Measurements from ENCODE around the gene LASP1NB.

The LASP1NB gene

DNA sequence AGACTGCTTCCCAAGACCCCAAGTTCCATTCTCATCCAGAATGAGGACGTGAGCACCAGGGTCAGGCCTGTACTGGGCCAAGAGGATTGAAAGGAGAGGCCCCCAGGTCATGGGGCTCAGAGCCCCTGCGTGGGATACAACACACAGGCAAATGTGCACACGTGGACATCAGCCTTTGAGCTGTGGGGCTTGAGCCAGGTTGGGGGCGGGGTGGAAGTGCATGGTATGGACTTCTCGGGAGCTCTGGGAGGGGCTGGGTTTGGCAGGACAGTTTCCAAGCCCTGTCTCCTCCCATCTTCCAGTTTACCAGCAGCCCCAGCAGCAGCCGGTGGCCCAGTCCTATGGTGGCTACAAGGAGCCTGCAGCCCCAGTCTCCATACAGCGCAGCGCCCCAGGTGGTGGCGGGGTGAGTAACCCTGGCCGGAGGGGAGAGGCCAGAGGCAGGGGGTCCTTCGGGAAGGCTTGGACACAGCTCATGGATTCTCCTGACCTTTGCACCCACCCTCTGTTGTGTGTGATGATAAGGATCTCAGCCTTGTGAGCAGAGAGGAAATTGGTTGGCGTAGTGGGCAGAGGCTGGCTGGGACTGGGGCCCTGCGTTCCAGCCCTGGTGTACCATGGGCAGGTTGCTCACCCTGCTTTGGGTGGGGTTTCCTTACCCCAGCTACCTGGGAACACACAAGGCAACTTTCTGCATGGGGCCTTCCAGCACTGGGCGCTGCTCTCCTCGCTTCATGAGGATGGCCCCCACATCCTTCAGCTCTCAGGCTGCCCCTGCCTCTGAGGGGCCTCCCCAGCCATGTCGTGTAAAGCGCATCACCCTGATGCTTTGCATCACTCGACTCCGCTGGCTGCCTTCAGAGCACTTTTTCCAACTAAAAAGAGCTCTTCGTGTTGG is 10.4 kb upstream of the LASP1NB start (continued):
- TF ChIP-seq SSRP1 (CRISPR knock-in tag; IDR thresholded peaks at IDR 0.05), result no peak
- TF ChIP-seq ZNF296 (CRISPR knock-in tag; conservative IDR thresholded peaks at IDR 0.05), result no peak
- no peak for TF ChIP-seq ZFP37 (CRISPR knock-in tag; IDR thresholded peaks at IDR 0.05; ENCODE audit: borderline replicate concordance)
- TF ChIP-seq RFX5 (IDR thresholded peaks at IDR 0.05; ENCODE audit: low read depth, low read length), result no peak
- TF ChIP-seq RARG (CRISPR knock-in tag; IDR thresholded peaks at IDR 0.05; ENCODE audit: low read depth), result no peak
- TF ChIP-seq, protein P1, sequence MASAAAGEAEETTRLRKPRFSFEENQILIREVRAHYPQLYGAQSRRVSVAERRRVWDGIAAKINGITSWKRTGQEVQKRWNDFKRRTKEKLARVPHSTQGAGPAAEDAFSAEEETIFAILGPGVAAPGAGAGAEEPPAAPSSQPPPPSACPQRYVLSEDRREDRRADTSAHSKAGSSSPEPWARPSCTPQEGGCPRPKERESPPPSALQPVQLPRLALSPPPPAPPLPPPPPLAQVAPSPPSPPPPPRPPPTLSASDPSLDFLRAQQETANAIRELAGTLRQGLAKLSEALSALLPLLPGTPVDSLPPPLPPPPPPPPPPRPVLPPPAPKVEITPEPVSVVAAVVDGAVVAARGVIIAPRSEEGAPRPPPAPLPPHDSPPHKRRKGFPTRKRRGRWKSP (CRISPR knock-in tag; IDR thresholded peaks at IDR 0.05), result 0 out of 2 replicates have a peak, but pooled peaks have one; percentile 49
- TF ChIP-seq, protein P2, sequence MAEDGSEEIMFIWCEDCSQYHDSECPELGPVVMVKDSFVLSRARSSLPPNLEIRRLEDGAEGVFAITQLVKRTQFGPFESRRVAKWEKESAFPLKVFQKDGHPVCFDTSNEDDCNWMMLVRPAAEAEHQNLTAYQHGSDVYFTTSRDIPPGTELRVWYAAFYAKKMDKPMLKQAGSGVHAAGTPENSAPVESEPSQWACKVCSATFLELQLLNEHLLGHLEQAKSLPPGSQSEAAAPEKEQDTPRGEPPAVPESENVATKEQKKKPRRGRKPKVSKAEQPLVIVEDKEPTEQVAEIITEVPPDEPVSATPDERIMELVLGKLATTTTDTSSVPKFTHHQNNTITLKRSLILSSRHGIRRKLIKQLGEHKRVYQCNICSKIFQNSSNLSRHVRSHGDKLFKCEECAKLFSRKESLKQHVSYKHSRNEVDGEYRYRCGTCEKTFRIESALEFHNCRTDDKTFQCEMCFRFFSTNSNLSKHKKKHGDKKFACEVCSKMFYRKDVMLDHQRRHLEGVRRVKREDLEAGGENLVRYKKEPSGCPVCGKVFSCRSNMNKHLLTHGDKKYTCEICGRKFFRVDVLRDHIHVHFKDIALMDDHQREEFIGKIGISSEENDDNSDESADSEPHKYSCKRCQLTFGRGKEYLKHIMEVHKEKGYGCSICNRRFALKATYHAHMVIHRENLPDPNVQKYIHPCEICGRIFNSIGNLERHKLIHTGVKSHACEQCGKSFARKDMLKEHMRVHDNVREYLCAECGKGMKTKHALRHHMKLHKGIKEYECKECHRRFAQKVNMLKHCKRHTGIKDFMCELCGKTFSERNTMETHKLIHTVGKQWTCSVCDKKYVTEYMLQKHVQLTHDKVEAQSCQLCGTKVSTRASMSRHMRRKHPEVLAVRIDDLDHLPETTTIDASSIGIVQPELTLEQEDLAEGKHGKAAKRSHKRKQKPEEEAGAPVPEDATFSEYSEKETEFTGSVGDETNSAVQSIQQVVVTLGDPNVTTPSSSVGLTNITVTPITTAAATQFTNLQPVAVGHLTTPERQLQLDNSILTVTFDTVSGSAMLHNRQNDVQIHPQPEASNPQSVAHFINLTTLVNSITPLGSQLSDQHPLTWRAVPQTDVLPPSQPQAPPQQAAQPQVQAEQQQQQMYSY (CRISPR knock-in tag; IDR thresholded peaks at IDR 0.05), result no peak
- TF ChIP-seq ZNF660 (CRISPR knock-in tag; IDR thresholded peaks at IDR 0.05; ENCODE audit: borderline replicate concordance, low read depth), result no peak
- 0 out of 2 replicates have a peak, but pooled peaks have one; percentile 15 for TF ChIP-seq ZNF431 (CRISPR knock-in tag; IDR thresholded peaks at IDR 0.05; ENCODE audit: borderline replicate concordance, low read depth)
- TF ChIP-seq SMC3 (IDR thresholded peaks at IDR 0.05; ENCODE audit: low read length), result peak; percentile 2; the same call in 1 of the 2 replicates
- TF ChIP-seq, protein P3, sequence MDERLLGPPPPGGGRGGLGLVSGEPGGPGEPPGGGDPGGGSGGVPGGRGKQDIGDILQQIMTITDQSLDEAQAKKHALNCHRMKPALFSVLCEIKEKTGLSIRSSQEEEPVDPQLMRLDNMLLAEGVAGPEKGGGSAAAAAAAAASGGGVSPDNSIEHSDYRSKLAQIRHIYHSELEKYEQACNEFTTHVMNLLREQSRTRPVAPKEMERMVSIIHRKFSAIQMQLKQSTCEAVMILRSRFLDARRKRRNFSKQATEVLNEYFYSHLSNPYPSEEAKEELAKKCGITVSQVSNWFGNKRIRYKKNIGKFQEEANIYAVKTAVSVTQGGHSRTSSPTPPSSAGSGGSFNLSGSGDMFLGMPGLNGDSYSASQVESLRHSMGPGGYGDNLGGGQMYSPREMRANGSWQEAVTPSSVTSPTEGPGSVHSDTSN (CRISPR knock-in tag; IDR thresholded peaks at IDR 0.05), result no peak
- TF ChIP-seq, protein P4, sequence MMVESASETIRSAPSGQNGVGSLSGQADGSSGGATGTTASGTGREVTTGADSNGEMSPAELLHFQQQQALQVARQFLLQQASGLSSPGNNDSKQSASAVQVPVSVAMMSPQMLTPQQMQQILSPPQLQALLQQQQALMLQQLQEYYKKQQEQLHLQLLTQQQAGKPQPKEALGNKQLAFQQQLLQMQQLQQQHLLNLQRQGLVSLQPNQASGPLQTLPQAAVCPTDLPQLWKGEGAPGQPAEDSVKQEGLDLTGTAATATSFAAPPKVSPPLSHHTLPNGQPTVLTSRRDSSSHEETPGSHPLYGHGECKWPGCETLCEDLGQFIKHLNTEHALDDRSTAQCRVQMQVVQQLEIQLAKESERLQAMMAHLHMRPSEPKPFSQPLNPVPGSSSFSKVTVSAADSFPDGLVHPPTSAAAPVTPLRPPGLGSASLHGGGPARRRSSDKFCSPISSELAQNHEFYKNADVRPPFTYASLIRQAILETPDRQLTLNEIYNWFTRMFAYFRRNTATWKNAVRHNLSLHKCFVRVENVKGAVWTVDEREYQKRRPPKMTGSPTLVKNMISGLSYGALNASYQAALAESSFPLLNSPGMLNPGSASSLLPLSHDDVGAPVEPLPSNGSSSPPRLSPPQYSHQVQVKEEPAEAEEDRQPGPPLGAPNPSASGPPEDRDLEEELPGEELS (CRISPR knock-in tag; IDR thresholded peaks at IDR 0.05), result peak; percentile 71
- TF ChIP-seq MTF2 (CRISPR knock-in tag; IDR thresholded peaks at IDR 0.05; ENCODE audit: borderline replicate concordance), result no peak
- TF ChIP-seq ZBTB8A (CRISPR knock-in tag; IDR thresholded peaks at IDR 0.05; ENCODE audit: borderline replicate concordance, low read depth), result no peak
- TF ChIP-seq ZNF883 (CRISPR knock-in tag; IDR thresholded peaks at IDR 0.05; ENCODE audit: not compliant biosample characterization), result no peak
- TF ChIP-seq ZNF484 (CRISPR knock-in tag; IDR thresholded peaks at IDR 0.05; ENCODE audit: borderline replicate concordance, low read depth), result no peak
- no peak for TF ChIP-seq ESRRA (CRISPR knock-in tag; IDR thresholded peaks at IDR 0.05; ENCODE audit: low read depth)
- 0 out of 2 replicates have a peak, but pooled peaks have one; percentile 36 for TF ChIP-seq ZNF143 (CRISPR knock-in tag; IDR thresholded peaks at IDR 0.05)
- TF ChIP-seq, protein P5, sequence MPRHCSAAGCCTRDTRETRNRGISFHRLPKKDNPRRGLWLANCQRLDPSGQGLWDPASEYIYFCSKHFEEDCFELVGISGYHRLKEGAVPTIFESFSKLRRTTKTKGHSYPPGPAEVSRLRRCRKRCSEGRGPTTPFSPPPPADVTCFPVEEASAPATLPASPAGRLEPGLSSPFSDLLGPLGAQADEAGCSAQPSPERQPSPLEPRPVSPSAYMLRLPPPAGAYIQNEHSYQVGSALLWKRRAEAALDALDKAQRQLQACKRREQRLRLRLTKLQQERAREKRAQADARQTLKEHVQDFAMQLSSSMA (CRISPR knock-in tag; IDR thresholded peaks at IDR 0.05), result no peak
- peak; percentile 49; the same call in 1 of the 2 replicates for TF ChIP-seq MIER3 (CRISPR knock-in tag; IDR thresholded peaks at IDR 0.05; ENCODE audit: borderline replicate concordance)
- TF ChIP-seq HMG20A (CRISPR knock-in tag; IDR thresholded peaks at IDR 0.05; ENCODE audit: borderline replicate concordance), result peak; percentile 68; the same call in 1 of the 2 replicates

Measured in HepG2 (cell line).